GM12865 (cell line): ENCODE measurements around the gene P2RX2.

Source experiments
- DNase-seq: peaks from one replicate; pipeline ENCODE4 v3.0.0; 2010; ENCODE audit warnings: low read depth
- H3K4me3 ChIP-seq: 2 replicates; pipeline ENCODE4 v1.5.1; 2011; ENCODE audit warnings: mild to moderate bottlenecking, low read depth, low read length, control low read depth
- TF ChIP-seq, protein P1 (sequence below): IDR thresholded peaks from 2 replicates; pipeline ENCODE4 v1.5.1; 2011; ENCODE audit warnings: low read length, control low read depth, low read depth, inconsistent platforms; ENCODE audit not compliant: insufficient read depth; ENCODE audit errors: missing control alignments

P2RX2 gene

DNA sequence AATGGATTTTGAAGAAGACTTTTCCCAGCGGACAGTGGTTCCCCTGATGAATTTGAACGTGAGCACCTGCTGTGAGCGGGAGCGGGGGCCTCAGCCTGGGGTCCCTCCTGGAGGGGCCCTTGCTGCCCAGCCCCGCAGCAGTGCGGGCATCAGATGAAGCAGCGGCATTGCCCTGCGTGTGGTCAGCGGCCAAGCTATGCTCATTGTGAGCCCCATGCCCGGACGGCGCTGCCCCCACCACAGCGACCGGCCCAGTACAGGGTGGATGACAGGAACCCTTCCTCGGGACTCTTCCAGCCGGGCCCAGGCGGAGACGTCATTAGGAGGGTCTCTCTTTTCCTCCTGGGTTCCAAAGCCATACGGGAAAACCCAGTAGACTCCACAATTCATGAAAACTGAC, 11.6 kb upstream of the P2RX2 start:
- no peak for DNase-seq
- TF ChIP-seq, protein P1, sequence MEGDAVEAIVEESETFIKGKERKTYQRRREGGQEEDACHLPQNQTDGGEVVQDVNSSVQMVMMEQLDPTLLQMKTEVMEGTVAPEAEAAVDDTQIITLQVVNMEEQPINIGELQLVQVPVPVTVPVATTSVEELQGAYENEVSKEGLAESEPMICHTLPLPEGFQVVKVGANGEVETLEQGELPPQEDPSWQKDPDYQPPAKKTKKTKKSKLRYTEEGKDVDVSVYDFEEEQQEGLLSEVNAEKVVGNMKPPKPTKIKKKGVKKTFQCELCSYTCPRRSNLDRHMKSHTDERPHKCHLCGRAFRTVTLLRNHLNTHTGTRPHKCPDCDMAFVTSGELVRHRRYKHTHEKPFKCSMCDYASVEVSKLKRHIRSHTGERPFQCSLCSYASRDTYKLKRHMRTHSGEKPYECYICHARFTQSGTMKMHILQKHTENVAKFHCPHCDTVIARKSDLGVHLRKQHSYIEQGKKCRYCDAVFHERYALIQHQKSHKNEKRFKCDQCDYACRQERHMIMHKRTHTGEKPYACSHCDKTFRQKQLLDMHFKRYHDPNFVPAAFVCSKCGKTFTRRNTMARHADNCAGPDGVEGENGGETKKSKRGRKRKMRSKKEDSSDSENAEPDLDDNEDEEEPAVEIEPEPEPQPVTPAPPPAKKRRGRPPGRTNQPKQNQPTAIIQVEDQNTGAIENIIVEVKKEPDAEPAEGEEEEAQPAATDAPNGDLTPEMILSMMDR: no peak
- H3K4me3 ChIP-seq: no peak overlapping the region

DNA sequence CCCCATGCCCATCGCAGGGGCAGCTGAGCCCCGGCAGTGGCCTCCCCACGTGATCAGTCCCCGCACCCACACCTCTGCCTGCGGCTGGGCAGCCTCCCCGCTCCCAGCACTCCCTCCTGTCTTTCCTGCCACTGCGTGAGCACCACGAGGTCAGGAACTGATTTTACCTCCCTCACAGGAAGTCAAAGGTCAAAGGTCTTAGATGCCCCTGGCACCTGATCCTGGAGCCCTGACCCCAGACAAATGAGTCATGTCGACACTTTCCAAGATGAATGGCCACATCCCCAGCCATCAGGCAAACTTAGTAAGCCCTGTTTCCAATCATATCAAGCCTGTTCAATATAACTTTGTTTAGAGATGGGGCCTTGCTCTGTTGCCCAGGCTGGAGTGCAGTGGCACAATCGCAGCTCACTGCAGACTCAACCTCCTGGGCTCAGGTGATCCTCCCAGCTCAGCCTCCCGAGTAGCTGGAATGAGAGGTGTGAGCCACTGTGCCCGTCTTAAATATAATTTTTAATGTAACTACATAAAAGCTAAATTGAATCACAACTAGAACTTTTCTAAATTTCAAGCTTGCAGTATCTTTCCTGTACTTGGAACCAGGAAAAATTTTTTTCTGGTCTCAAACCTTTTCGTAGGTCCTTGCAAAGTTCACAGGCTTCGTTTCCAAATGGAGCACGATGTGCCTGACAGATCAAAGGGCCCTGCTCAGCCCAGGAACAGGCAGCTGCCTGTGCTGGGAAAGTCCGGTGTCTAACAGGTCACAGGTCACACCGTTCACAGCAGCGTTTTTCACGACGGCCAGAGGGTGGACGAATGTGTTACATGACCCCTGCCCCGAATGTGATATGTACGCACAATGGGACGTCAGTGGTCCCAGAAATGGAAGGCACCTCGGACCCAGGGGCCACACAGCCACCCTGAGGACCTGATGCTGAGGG, 10.1 kb upstream of the P2RX2 start:
- DNase-seq: no peak
- no peak overlapping the region for H3K4me3 ChIP-seq
- TF ChIP-seq, protein P1: no peak

DNA sequence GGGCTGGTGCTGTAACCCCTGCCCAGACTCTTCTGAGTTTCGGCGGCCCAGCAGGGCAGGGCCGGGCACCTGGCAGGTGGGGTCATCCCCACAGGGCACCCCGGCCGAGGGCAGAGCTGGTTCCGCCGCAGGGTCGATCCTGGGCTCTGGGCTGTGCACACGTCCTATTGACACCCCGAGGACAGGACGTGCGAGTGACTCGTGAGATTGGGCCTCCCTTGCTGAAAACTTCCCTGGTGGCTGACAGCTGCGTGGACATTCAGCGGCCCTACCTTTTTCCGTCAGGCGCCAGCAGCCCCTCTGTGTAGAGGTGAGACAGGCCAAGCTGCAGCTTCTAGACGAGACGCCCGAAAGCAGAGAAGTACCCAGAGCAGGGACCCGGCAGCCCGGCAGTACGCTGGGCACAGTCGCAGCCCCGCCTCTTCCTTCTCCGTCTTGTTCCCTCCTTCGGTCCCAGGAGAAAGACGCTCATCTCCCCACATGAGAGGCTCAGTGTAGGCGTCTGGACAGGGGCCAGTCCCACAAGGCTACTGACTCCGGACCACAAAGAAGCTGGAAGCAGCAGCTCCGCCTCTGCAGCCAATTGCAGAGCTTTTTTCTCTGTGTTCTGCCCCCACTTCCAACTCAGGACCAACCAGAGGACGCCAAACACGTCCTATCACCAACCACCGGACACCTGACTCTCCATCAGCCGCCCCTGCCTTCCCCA, 8.4 kb upstream of the P2RX2 start, which contains the start of gene LRCOL1:
LRCOL1 (minus strand) TSS at position 532 of the 709 bp plus-strand sequence. CDS start 4,331 bp downstream, outside the sequence.
- TF ChIP-seq, protein P1: no peak
- no peak for DNase-seq
- H3K4me3 ChIP-seq: no peak within 1 kb of the TSS

DNA sequence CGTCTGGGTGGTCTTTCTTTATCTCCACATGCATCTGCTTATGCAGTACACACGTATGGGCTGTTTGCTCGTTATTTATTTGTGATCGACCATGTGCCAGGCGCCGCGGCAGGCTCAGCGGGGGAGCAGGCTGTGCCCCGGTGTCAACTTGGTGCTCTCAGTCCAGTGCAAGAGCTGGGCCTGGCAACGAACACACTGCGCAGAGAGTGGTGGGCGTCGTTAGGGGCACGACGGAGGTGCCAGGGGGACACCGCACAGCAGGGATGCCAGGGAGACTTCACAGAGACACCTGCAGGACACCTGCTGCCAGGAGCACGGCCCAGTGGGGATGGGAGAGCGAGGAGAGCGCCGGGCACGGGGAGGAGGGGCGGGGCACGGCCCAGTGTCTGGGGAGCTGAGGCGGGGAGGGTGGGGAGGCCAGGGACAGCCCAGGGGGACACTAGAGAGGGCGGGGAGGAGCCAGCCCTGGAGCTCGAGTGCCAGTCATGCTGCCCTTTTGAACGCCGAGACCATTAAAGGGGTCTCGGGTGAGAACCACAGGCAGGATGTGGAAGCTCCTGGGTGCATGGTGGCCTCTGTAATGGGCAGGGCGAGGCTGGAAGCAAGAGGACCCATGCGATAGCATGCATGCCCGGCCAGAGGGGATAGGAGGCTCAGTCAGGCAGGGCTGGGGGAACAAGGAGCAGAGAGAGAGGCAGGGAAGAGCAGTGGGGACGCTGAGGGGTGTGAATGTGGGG, 7.5 kb upstream of the P2RX2 start:
- no peak overlapping the region for H3K4me3 ChIP-seq
- no peak for DNase-seq
- TF ChIP-seq, protein P1: no peak

DNA sequence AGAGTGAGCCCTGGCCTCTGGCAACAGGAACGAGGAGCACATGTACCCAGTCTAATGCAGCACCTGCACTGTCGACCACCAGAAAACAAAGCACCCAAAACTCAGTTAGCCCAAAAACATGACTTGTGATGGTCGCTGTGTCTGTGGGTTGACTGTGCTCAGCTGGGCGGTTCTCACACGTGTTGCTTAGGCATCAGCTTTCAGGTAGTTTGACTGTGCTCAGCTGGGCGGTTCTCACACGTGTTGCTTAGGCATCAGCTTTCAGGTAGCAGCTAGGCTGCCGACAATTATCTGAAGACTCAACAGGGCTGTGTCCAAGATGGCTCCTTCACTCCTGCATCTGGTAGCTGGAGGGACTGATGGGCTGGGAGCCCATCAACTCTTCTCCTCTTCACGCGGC, 7.0 kb upstream of the P2RX2 start:
- H3K4me3 ChIP-seq: no peak overlapping the region
- no peak for DNase-seq
- TF ChIP-seq, protein P1: no peak

DNA sequence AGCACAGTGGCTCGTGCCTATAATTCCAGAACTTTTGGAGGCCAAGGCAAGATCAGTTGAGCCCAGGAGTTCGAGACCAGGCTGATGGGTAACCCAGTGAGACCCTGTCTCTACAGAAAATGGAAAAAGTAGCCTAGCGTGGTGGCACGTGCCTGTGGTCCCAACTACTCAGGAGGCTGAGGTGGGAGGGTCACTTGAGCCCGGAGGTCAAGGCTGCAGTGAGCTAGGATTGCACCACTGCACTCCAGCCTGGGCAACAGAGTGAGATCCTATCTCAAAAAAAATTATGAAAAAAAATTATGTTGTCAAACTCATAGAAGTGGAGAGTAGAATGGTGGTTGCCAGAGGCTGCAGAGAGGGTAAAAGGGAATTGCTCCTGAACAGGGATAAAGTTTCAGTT, 4.5 kb upstream of the P2RX2 start:
- TF ChIP-seq, protein P1: no peak
- no peak for DNase-seq
- no peak overlapping the region for H3K4me3 ChIP-seq
